ENCODE results near the gene RFC3. TPM values are rescaled to one million over a fixed set of nuclear protein-coding genes. Genes with fewer than 3 reads are reported as not detected.

The RFC3 gene, protein sequence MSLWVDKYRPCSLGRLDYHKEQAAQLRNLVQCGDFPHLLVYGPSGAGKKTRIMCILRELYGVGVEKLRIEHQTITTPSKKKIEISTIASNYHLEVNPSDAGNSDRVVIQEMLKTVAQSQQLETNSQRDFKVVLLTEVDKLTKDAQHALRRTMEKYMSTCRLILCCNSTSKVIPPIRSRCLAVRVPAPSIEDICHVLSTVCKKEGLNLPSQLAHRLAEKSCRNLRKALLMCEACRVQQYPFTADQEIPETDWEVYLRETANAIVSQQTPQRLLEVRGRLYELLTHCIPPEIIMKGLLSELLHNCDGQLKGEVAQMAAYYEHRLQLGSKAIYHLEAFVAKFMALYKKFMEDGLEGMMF
- 4.6 to 9.7 TPM (median 5.0 TPM) in 3 replicates for total RNA-seq
- long read RNA-seq, transcript RFC3-201 (9 exons, 2,402 nt): major isoform, 15 of 15 reads
- long read RNA-seq, partial matches to known transcripts: 0 of 15 reads
- long read RNA-seq, other reads (novel, unspliced or antisense): 0 of 15 reads

DNA sequence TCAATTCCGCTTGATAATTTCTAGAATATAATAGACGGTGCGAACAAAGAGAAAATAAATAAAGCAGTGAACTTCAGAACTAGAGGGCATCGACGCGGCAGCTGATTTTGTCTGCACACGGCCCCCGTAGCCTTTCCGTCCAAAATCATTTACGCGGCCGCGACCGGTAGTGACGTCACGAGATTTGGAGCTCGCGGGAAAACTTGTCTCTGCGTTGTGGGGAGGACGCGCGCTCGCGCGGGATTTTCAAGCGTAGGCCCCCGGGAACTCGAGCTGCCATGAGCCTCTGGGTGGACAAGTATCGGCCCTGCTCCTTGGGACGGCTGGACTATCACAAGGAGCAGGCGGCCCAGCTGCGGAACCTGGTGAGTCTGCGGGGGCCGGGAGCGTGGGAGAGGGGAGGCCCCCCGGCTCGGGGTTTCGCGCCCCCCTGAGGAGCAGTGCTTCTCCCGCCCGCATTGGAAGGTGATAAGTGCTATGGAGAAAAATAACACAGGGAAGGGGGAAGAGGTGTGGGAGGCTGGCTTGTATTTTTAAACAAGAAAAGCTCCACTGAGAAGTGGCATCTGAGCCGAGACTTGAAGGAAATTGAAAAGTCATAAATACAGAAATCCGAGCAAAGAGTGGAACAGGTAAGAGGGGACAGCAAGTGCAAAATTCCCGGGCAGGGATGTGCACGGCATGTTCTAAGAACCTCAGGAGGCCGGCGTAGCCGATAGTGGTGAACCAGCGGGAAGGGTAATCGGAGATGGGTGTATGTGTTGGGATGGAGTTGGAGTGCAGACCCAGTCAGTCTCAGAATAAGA, at the start of gene RFC3:
Gene RFC3 (plus strand): TSS at position 249 of the 806 bp plus-strand sequence. CDS start 30 bp downstream, at position 279.
- peaks cover 15% of the 10 kb centered on the region for H3K4me1 Mint-ChIP-seq (ENCODE audit: low read depth)
- H3K27ac Mint-ChIP-seq (ENCODE audit: unreplicated experiment): peak within 1 kb of the TSS; percentile 98
- TF ChIP-seq, protein P1, sequence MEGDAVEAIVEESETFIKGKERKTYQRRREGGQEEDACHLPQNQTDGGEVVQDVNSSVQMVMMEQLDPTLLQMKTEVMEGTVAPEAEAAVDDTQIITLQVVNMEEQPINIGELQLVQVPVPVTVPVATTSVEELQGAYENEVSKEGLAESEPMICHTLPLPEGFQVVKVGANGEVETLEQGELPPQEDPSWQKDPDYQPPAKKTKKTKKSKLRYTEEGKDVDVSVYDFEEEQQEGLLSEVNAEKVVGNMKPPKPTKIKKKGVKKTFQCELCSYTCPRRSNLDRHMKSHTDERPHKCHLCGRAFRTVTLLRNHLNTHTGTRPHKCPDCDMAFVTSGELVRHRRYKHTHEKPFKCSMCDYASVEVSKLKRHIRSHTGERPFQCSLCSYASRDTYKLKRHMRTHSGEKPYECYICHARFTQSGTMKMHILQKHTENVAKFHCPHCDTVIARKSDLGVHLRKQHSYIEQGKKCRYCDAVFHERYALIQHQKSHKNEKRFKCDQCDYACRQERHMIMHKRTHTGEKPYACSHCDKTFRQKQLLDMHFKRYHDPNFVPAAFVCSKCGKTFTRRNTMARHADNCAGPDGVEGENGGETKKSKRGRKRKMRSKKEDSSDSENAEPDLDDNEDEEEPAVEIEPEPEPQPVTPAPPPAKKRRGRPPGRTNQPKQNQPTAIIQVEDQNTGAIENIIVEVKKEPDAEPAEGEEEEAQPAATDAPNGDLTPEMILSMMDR (IDR thresholded peaks at IDR 0.05): peak; percentile 25
- DNase-seq (ENCODE audit: low spot score): peak; percentile 96
- no peaks in the 10 kb centered on the region for H3K27me3 Mint-ChIP-seq (ENCODE audit: low read depth)
- peaks cover 2% of the 10 kb centered on the region for H3K36me3 Mint-ChIP-seq (ENCODE audit: low read depth)
- H3K9me3 Mint-ChIP-seq (ENCODE audit: low read depth): no peaks in the 10 kb centered on the region
- peak within 1 kb of the TSS; percentile 88 for H3K4me3 Mint-ChIP-seq (ENCODE audit: unreplicated experiment)

DNA sequence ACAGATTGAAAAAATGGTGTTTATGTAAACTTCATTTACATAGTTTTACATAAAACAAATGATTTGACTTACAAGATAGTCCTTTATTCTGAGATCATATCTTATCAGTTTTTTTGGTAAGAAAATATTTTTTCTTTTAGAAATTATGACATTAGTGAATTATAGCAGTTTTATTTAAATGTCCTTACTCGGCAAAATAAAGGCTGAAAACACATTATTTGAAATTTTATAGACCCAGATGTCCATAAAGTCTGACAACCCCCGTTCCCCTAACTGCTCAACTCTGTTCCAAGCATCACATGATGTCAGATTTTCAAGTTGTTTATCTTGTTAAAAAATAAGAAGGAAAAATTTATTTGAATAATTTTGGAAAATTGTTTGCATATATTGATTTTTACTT, 46.7 kb upstream of the RFC3 start:
- Mint-ChIP-seq H3K9me3 (ENCODE audit: low read depth) (peaks cover 4% of the 10 kb centered on the region), H3K27ac (ENCODE audit: unreplicated experiment) (no peak overlapping the region), H3K4me3 (ENCODE audit: unreplicated experiment) (no peak overlapping the region), H3K36me3 (ENCODE audit: low read depth) (no peaks in the 10 kb centered on the region), H3K4me1 (ENCODE audit: low read depth) (peaks cover 7% of the 10 kb centered on the region), H3K27me3 (ENCODE audit: low read depth) (no peaks in the 10 kb centered on the region)
- TF ChIP-seq, protein P1 (IDR thresholded peaks at IDR 0.05): no peak
- no peak for DNase-seq (ENCODE audit: low spot score)

DNA sequence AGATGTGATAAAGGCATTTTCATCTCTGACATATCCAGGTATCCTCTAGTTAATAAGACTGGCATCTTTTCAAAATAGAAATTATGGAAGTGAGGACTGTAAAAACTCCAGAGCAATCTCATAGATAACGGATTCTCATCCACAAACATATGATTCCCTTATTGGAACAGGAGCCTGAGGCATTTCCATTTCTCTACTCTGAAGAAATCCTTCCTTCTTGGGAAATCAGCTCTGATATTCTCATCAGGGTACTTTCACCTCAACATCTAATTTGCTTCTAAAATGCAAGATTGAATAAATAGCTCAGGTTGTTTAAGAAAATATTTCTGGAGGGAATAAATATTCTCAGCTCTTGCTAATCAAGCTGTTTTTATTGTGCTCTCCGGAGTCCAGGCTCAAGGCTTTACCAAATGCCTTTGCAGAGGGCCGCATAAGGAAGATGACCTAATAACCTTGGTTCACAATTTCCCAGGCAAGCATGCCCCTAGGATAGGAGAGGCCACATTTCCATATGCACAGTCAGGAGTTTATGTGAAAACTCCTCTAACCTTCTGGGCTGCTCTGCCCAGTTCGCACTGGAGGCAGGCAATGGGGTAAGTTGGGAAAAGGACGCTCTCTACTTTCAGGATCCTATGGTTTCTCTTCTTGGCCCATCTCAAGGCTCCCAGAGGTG, 44.0 kb upstream of the RFC3 start:
- no peaks in the 10 kb centered on the region for H3K9me3 Mint-ChIP-seq (ENCODE audit: low read depth)

DNA sequence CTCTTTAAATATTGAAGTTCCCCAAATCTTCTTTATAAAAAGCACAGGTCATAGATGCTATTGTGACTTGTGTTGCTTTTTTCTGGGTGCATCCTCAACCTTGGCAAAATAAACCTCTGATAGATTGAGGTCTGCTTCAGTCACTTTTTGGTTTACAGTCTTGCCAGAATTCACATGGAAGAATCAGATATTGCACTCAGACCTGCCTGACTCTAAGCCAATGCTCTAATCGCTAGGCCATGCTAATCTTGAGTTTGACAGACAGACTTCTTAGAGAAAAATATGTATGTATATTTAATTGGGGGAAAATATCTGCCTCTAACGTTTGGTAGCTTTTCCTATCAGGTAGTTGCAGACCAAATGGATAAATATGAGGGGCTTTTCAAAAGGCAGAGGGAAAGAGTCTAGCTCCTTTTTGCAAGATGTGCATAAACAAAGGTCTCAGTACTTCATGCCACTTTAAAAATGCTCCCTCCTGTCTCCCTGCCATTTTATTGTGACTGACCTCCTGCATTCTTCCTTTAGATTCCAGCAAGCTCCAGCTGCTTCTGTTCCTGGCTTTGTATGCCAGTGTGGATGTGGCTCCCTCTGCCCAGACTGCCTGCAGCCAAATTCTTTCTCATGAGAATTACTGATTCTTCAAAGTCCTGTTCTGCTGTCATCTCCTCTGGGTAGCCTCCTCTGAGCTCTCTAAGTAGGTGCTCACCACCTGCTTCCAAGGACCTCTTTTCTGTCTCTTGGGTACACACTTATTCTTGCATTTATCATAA, 42.4 kb upstream of the RFC3 start:
- Mint-ChIP-seq H3K9me3 (ENCODE audit: low read depth) (peaks cover 1% of the 10 kb centered on the region), H3K27me3 (ENCODE audit: low read depth) (peaks cover 3% of the 10 kb centered on the region), H3K27ac (ENCODE audit: unreplicated experiment) (no peak overlapping the region), H3K36me3 (ENCODE audit: low read depth) (no peaks in the 10 kb centered on the region), H3K4me3 (ENCODE audit: unreplicated experiment) (no peak overlapping the region), H3K4me1 (ENCODE audit: low read depth) (peaks cover 7% of the 10 kb centered on the region)
- no peak for DNase-seq (ENCODE audit: low spot score)
- TF ChIP-seq, protein P1 (IDR thresholded peaks at IDR 0.05): no peak

More for the DNA sequence above, 44.0 kb upstream of the RFC3 start:
- Mint-ChIP-seq H3K27me3 (ENCODE audit: low read depth) (peaks cover 2% of the 10 kb centered on the region), H3K36me3 (ENCODE audit: low read depth) (no peaks in the 10 kb centered on the region), H3K27ac (ENCODE audit: unreplicated experiment) (no peak overlapping the region), H3K4me1 (ENCODE audit: low read depth) (peaks cover 7% of the 10 kb centered on the region), H3K4me3 (ENCODE audit: unreplicated experiment) (no peak overlapping the region)
- no peak for DNase-seq (ENCODE audit: low spot score)
- TF ChIP-seq, protein P1 (IDR thresholded peaks at IDR 0.05): no peak
